KMS-11 (cell line): ENCODE measurements around the gene ZNF45.

Experiments used
- H2AFZ ChIP-seq: fragments of 200-600 bp; sonication (generic); 2 replicates; pipeline ENCODE4 v1.6.1; 2016; ENCODE audit warnings: antibody characterized with exemption, mixed run types, low read depth
- H3K27ac ChIP-seq: fragments of 200-600 bp; sonication (generic); 2 replicates; pipeline ENCODE4 v1.6.1; 2016; ENCODE audit warnings: mild to moderate bottlenecking, mixed run types
- H3K27me3 ChIP-seq: fragments of 200-600 bp; sonication (generic); 2 replicates; pipeline ENCODE4 v1.6.1; 2017; ENCODE audit warnings: mild to moderate bottlenecking, low read depth, mixed run types, moderate library complexity; ENCODE audit not compliant: insufficient read depth
- H3K36me3 ChIP-seq: fragments of 200-600 bp; sonication (generic); 2 replicates; pipeline ENCODE4 v1.6.1; 2017; ENCODE audit warnings: mild to moderate bottlenecking, mixed run types; ENCODE audit not compliant: insufficient read depth
- H3K4me1 ChIP-seq: fragments of 200-600 bp; sonication (generic); 2 replicates; pipeline ENCODE4 v1.6.1; 2016; ENCODE audit warnings: mild to moderate bottlenecking, low read depth, mixed run types; ENCODE audit not compliant: poor library complexity, severe bottlenecking
- H3K4me2 ChIP-seq: fragments of 200-600 bp; sonication (generic); 2 replicates; pipeline ENCODE4 v1.7.0; 2016; ENCODE audit warnings: mild to moderate bottlenecking, mixed run types
- H3K4me3 ChIP-seq: fragments of 200-600 bp; sonication (generic); IDR thresholded peaks from 2 replicates; pipeline ENCODE4 v1.6.1; 2017; ENCODE audit warnings: low read depth, low read length, mixed read lengths; ENCODE audit not compliant: insufficient read depth
- H3K79me2 ChIP-seq: fragments of 200-600 bp; sonication (generic); 2 replicates; pipeline ENCODE4 v1.6.1; 2016; ENCODE audit warnings: low read depth, mixed run types; ENCODE audit not compliant: insufficient read depth
- H3K9ac ChIP-seq: fragments of 200-600 bp; sonication (generic); 2 replicates; pipeline ENCODE4 v1.6.1; 2016; ENCODE audit warnings: mild to moderate bottlenecking, mixed run types
- H4K20me1 ChIP-seq: fragments of 200-600 bp; sonication (generic); 2 replicates; pipeline ENCODE4 v1.6.1; 2016; ENCODE audit warnings: mild to moderate bottlenecking, mixed run types; ENCODE audit not compliant: insufficient read depth
- CTCF ChIP-seq: fragments of 200-600 bp; sonication (generic); conservative IDR thresholded peaks from 2 replicates; pipeline ENCODE4 v1.6.1; 2017; ENCODE audit warnings: low read depth, mild to moderate bottlenecking, antibody characterized with exemption, low read length, moderate library complexity, mixed read lengths

The ZNF45 gene

GRCh38 chr19:43910884-43911283, 24.2 kb downstream of the ZNF45 start:
- Histone ChIP-seq H3K27ac (no peak overlapping the region), H3K79me2 (no peaks in the 10 kb centered on the region), H3K4me1 (no peaks in the 10 kb centered on the region), H2AFZ (no peak overlapping the region), H3K4me3 (no peak overlapping the region), H3K9ac (no peak overlapping the region), H3K4me2 (no peak overlapping the region), H3K27me3 (no peaks in the 10 kb centered on the region), H3K36me3 (peaks cover 6% of the 10 kb centered on the region; the same call in 1 of the 2 replicates), H4K20me1 (no peaks in the 10 kb centered on the region)
- TF ChIP-seq CTCF = no peak

- Histone ChIP-seq H3K4me2 (no peak overlapping the region), H3K79me2 (no peaks in the 10 kb centered on the region), H3K36me3 (no peaks in the 10 kb centered on the region), H3K4me1 (no peaks in the 10 kb centered on the region), H4K20me1 (no peaks in the 10 kb centered on the region), H2AFZ (no peak overlapping the region), H3K27ac (no peak overlapping the region), H3K27me3 (no peaks in the 10 kb centered on the region), H3K9ac (no peak overlapping the region), H3K4me3 (no peak overlapping the region)
- no peak for TF ChIP-seq CTCF
Observed at GRCh38 chr19:43908659-43909058, 26.4 kb downstream of the ZNF45 start.

- Histone ChIP-seq H3K4me3 (no peak overlapping the region), H3K79me2 (no peaks in the 10 kb centered on the region), H3K9ac (no peak overlapping the region), H3K36me3 (no peaks in the 10 kb centered on the region), H2AFZ (no peak overlapping the region), H3K27me3 (no peaks in the 10 kb centered on the region), H4K20me1 (no peaks in the 10 kb centered on the region), H3K4me2 (no peak overlapping the region), H3K27ac (no peak overlapping the region), H3K4me1 (no peaks in the 10 kb centered on the region)
- no peak for TF ChIP-seq CTCF
Observed at GRCh38 chr19:43906774-43907173, 28.3 kb downstream of the ZNF45 start.

GRCh38 chr19:43905897-43906296, 29.2 kb downstream of the ZNF45 start:
- H3K4me3 ChIP-seq = no peak overlapping the region
- H3K27ac ChIP-seq = no peak overlapping the region
- no peak overlapping the region for H3K4me2 ChIP-seq
- no peak overlapping the region for H2AFZ ChIP-seq
- H3K4me1 ChIP-seq = no peaks in the 10 kb centered on the region
- no peaks in the 10 kb centered on the region for H3K27me3 ChIP-seq
- H3K79me2 ChIP-seq = no peaks in the 10 kb centered on the region
- TF ChIP-seq CTCF = no peak
- no peaks in the 10 kb centered on the region for H3K36me3 ChIP-seq
- H4K20me1 ChIP-seq = no peaks in the 10 kb centered on the region
- no peak overlapping the region for H3K9ac ChIP-seq

GRCh38 chr19:43902399-43902798, 32.7 kb downstream of the ZNF45 start:
- no peak for TF ChIP-seq CTCF
- no peaks in the 10 kb centered on the region for H4K20me1 ChIP-seq
- no peak overlapping the region for H3K4me3 ChIP-seq
- no peaks in the 10 kb centered on the region for H3K36me3 ChIP-seq
- no peak overlapping the region for H3K27ac ChIP-seq
- no peaks in the 10 kb centered on the region for H3K4me1 ChIP-seq
- H3K27me3 ChIP-seq = no peaks in the 10 kb centered on the region
- no peak overlapping the region for H2AFZ ChIP-seq
- H3K9ac ChIP-seq = no peak overlapping the region
- no peak overlapping the region for H3K4me2 ChIP-seq
- H3K79me2 ChIP-seq = no peaks in the 10 kb centered on the region
